Fibroblast of skin of scalp (primary cell): ENCODE data around the gene PMIS2.

Experiments
- DNase-seq: peaks from one replicate; pipeline ENCODE4 v3.0.0-alpha.2; 2013

Gene PMIS2

DNA sequence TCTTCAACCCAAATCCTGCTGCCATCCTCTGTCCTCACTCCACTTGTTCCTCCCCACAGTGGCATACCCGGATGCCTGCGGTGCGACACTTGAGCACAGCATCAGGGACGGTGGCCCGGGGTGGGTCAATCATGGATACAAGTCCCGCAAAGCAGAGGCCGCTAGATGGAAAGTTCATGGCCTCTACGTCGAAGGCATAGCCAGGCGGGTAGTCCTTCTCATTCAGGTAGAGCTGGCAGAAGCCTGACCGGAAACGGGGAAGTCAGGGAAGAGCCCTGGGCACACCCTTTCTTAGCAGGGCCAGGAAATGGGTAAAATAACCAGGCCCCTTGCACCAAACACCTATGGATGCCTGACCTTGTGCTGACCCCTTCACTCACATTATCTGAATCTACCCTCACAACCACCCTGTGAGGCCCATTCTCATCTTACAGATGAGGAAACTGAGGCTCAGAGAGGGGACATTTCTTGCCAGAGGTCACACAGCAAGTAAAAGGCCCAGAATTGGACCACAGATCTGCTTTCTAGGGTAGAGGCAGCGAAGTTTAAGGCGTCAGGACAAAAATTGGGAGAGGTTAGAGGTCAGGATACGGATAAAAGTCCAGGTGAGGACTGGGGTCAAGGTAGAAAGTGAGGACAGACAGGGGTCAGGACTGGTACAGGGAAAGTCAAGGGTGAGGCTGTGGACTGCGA, 29.0 kb upstream of the PMIS2 start:
- no peak for DNase-seq

DNA sequence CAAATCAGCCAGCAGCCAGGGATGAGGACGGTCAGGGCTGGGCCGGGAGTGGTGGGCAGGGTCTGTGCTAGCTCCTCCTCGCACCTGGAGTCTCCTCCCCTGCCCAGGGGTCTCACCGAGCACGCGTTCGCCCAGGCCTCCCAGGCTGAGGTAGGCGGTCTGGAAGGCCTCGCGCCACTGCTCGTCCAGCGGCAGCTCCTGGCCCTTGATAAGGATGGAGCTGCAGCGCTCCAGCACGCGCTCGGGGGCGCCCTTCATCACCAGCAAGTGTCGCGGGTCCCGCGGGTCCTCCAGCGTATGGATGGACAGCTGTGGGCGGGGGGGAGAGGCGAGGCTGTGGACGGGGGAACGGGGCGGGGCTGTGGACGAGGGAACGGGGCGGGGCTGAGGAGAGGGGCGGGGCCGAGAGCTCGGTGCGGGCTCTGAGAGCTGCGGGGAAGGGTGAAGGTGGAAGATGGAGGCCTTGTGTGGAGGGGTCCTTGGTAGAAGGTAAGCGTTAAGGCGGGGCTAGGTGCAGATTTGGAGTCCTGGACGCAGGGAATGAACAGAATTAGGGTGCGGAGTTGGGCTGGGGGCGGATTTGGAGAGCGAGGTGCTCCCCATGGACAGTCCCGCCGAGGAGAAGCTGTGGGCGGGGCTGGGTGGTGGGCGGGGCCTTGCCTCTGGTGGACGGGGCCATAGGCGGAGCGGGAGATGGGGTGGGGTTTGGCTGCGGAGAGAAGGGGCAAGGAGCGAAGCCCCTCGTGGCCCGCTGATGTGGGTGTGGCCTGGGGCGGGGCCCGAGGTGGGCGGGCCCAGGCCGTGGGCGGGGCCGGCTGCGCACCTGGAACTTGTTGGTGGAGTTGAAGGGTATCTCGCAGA, 28.2 kb upstream of the PMIS2 start:
- DNase-seq: peak; percentile 58

DNA sequence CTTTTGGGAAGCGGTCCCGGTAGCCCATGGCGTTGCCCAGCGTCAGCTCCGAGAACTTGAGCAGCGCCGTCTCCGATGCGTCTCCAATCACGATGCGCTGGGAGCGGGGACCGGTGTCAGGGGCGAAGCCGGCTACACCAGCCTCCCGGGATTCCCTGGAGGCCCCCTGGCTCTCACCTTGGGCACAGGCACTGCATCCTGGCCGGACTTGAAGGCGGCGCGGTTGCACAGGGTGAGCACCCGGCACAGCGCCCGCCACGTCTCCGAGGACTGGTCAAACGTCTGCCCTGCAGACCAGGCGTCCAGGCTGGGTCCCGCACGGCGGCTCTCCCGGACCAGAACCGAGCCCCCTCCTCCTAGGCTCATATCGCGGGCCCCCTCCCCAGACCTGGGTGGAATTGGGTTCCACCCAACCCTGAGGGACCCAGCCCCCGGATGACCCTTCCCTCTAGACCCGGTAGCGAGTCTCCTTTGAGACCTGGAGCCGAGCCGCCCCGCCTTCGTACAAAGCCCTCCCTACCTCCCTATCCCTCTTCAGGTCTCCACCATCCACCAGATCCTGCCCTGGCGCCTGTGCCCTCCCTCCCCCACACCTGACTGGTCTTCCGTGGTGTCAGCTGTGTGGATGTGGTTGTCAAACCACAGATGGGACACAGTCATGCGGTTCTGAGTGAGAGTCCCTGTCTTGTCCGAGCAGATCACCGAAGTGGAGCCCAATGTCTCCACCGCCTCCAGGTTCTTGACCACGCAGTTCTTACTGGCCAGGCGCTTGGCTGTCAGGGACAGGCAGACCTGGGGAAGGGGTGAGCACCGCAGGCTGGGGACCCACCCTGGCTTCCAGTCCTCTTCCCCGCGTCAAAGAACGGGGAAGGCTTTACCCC, 27.3 kb upstream of the PMIS2 start:
- DNase-seq: no peak

DNA sequence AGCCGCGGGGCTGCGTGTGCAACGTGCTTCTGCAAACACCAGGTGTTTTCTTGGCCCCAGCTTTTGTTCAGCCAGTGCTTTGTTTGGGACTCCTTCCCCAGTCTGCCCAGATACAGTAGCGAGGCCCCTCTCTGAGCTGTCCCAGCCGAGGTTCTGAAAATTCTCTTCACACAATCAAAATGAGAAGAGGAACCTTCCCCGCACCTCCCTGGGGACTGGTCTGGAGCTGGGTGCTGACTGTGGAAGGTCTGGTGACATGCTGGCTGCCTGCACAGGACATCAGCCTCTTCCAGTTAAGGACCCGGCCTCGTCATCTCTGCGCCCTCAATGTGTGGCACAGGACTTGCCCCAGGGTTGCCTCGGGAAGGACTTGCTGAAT, 26.7 kb upstream of the PMIS2 start:
- no peak for DNase-seq

DNA sequence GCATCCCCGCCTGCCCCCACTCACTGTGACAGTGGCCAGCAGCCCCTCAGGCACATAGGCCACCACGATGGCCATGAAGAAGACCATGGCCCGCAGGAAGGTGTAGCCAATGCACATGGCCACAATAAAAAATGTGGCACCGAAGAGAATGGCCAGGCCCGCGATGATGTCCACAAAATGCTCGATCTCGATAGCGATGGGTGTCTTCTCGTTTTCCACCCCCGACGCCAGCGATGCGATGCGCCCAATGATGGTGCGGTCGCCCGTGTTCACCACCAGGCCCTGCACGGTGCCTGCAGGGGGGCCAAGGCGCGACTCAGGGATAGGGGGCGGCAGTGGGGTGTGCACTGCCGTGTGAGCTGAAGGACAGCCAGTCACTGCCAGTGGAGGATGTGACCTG, 26.2 kb upstream of the PMIS2 start:
- no peak for DNase-seq

DNA sequence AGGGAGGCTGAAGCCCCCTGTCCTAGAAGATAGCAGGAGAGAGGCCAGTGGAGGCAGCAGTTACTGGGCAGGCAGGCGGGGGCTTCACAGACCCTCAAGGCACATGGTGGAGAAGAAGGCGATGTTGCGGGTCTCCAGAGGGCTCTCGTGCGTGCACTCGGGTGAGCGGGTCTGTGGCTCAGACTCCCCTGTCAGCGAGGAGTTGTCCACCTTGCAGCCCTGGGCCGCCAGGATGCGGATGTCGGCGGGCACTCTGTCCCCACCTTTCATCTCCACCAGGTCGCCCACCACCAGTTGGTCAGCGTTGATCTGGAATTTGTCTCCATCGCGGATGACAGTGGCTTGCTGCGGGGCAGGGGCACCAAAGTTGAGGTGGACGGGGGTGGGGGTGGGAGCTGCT, 25.7 kb upstream of the PMIS2 start:
- DNase-seq: no peak

DNA sequence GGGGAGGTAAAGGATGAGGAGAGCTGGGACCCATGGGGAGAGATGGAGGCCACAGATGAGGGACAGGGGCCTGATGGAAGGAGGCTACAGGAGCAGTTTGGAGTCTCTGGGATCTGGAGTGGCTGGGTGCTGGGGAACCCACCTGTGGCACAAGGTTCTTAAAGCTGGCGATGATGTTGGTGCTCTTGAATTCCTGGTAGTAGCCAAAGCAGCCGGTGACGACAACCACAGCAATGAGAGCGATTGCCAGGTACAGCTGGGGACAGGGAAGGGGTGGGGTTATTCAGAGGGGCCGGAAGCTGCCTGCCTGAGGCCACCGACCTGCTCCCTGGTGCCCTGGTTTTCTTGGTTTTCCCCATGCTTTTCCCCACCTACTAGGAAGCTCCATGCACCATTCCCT, 25.3 kb upstream of the PMIS2 start:
- DNase-seq: no peak

DNA sequence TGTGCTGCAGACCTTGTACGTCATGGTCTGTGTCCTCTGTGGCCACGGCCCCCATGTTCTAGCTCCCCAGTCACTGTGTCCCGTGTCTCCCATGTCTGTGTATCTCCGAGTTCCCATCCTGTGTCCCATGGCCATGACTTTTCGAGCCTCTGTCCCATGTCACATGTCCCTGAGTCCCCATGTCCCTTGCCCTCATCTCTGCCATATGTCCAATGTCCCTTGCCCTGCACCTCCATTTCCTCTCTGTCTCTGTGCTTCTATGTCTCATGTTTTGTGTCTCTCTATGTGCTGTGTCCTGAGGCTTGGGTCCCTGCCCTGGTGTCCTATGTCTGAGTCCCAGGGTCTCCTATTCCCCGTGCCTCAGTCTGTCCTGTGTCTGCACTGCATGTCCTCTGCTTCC, 24.5 kb upstream of the PMIS2 start:
- no peak for DNase-seq

DNA sequence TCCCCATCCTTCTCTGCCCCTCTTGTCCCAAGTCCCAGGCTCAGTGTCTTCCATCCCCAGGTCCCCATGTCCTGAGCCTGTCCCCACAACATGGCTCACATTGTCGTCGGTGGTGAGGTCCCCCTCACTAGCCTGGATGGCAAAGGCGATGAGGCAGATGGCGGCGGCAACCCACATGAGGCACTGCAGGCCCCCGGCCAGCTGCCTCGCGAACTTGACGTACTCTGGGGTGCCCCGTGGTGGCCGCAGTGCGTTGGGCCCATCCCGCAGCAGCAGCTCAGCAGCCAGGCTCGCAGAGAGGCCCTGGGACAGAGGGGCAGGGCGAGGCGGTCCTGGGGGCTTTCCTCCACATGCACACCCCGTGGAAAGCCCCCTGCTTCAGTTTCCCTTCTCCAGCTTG, 23.6 kb upstream of the PMIS2 start:
- no peak for DNase-seq

DNA sequence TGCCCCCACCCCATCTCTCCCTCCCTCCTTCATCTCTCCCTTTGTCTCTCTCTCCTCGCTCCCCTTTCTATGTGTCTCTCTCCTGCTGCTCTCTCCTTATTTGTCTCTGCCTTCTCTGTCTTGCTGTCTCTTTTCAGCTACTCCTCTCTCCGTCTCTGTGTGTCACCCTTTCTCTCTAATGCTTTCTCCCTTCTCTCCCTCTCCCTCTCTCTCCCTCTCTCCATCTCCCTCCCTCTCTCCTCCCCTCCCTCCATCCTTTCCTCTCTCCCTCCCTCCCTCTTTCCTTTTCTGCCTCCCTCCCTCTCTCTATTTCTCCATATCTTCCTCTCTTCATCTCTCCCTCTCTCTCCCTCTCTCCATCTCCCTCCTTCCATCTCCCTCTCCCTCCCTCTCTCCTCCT, 23.2 kb upstream of the PMIS2 start:
- DNase-seq: no peak

DNA sequence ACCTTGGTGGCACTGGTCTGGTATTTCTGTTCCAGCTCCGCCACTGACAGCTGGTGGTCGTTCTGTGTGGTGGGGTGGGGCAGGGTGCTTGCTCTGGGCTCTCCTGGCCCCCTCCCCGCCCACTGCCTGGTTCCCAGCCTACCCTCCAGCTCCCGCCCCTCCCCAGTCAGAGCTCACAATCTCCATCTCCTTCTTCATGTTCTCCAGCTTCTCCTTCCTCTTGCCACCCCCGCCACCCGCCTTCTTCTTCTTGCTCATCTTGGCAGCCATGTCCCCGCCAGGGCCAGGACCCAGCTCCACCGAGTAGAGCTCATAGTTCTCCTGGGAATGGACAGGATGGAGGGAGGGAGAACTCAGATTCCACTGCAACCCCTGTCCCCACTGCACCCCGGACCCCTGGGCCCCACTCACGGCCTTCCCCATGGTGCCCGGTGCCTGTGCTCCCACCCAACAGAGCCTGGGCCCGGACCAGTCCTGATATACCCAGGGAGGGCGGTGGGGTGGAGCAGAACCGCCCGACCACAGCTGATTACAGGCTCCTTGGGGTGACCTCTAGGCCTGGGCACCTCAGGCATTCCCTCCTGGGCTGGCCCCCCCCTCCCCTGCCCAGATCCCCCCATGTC, 22.7 kb upstream of the PMIS2 start, which contains the start of gene ATP4A:
Gene ATP4A (minus strand): TSS at position 452 of the 623 bp plus-strand sequence. CDS start 29 bp downstream, at position 423.
- DNase-seq: no peak

DNA sequence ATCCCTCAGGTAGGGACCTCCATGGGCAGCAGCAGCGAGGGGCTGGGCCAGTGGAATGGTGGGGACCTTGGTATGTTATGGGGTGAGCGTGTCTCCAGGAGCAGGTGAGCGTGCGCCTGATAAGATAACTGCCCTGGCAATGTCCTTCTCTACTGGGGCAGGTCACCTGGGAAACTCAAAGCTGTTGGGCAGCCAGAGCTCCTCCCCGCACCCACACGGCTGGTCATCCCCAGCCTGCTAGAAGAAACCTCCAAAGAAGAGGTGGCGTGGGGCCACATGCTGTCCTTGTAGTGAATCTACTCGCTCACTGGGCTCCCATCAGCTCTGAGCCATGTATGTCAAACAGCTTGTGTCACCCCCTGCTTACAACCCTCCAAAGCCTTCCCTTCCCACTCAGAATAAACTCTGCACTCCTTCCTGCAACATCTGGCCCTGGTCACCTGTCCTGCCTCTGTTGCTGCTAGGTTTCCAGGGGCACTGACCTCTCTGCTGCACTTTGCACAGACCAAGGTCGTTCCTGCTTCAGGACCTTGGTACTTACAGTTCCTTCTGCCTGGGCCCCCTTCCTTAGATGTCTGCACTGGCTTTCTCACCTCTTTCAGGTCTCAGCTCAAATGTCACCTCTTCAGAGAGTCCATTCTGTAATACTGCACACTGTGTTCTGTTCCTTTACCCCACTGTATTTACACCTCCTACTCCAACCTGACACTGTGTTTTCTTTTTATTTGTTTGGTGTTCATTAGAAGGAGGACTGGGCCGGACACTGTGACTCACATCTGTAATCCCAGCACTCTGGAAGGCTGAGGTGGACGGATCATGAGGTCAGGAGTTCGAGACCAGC, 20.7 kb upstream of the PMIS2 start:
- DNase-seq: no peak

DNA sequence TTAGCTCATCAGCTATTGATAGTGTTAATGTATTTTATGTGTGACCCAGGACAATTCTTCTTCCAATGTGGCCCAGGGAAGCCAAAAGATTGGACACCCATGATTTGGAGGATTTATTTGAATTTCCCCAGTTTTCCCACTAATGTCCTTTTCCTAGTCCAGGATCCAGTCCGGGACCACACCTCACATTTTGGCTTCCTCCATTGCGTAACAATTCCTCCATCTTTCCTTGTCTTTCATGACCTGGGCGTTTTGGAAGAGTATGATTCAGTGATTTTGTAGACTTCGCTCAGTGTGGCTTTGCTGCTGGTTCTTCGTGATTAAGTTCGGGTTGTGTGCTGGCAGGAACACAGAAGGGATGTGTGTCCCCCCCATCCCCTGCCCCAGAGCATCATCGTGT, 19.2 kb upstream of the PMIS2 start:
- DNase-seq: no peak

DNA sequence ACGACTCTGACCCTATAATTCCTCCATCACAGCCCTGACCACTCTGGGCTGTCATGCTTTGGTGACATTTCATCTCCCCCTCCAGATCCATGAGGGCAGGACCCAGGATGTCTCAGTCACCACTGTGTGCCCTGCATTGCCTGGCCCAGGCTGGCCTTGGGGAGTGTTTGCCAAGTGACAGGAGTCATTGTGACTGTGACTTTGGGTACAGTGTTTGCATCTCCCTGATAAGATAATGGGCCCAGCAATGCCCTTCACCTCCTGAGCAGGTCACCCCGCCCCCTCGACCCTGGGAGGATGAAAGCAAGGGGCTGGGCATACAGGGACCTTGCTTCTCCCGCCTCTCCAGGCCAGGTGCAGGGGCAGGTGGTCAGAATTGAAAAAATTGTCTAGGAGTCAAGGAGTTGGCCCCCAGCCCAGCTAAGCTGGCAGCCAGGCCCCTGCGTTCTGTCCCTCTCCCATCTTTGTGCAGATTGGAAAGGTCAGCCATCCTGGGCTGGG, 16.6 kb upstream of the PMIS2 start:
- DNase-seq: no peak

DNA sequence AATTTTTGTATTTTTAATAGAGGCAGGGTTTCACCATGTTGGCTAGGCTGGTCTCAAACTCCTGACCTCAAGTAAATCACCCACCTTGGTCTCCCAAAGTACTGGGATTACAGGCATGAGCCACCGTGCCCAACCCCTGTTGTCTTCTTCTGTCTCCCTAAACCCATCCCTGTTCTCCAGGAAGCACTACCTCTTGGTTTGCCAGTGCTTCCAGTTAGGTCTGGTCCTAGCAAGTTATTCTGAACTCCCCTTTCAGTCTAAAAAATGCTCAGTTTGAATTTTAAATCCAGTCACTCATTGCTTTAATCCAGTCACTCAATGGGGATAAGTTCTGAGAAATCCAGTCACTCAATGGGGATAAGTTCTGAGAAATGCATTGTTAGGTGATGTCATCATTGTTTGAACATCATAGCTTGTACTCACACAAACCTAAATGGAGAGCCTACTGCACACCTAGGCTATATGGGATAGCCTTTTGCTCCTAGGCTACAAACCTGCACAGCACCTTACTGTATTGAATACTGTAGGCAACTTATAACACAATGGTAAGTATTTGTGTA, 14.5 kb upstream of the PMIS2 start:
- DNase-seq: no peak

DNA sequence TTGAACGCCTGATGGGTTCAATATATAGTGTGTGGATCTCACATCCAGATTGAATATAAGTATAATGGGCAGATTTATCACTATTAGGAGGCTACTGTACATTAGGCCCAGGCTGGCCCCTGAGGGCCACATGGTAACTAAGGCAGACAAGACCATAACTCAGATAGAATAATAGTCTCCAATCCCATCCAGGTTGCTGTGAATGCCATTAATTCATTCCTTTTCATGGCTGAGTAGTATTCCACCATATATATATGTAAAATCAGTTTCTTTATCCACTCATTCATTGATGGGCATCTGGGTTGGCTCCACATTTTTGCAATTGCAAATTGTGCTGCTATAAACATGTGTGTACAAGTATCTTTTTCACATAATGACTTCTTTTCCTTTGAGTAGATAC, 8.1 kb upstream of the PMIS2 start:
- DNase-seq: no peak

DNA sequence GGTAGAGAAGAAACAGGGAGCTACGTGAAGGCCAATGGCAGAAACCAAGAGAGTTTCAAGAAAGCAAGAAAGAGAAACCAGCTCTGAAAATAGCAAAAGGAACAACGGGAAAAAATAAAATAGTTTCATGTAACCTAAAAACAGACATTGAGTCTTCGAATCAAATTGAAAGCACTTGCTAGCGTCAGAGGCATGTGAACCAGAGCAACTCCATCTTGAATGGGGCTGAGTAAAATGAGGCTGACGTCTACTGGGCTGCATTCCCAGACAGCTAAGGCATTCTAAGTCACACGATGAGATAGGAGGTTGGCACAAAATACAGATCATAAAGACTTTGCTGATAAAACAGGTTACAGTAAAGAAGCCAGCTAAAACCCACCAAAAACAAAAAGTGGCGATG, 7.3 kb upstream of the PMIS2 start:
- no peak for DNase-seq

DNA sequence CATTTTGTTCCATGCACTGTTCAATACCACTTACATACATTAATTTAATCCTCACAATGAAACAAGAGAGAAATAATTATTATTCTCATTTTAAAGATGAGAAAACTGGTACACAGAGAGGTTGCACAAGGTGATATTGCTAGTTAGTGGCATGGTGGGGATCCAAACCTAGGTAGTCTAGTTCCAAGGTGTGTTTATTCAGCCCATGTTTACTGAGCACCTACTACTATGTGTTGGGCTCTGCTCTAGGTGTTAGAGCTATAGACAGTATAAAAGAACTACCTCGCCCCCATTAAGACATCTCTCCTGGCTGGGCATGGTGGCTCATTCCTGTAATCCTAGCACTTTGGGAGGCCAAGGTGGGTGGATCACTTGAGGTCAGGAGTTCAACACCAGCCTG, 3.2 kb upstream of the PMIS2 start:
- no peak for DNase-seq

DNA sequence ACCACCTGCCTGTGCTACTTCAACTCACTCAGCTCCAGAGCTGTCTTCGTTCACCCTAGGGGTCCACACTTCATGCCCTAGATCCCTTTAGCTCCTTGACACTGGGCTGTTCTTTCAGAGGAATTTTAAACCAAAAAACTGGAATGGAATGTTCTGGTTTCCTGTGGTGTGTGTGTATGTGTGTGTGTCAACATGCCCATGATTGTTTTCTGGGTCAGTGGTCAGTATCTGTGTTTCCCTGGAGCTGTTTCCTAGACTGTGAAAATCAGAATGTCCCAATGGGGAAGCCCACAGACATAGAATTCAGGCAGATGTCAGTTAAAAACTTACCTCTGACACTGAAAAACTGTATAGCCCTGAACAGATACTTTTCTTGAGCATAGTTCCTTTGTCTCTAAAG, 1.3 kb downstream of the PMIS2 start:
- DNase-seq: no peak

DNA sequence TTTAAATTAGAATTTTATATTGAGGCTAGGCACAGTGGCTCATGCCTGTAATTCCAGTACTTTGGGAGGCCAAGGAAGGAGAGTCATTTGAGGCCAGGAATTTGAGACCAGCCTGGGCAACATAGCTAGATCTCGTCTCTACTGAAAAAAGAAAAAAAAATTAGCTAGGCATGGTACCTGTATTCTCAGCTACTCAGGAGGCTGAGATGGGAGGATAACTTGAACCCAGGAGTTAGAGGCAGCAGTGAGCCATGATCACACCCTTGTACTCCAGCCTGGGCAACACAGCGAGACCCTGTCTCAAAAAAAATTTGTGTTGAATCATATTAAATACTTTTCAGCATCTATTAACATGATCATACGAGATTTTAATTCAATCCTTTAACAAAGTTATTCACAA, 4.9 kb downstream of the PMIS2 start:
- no peak for DNase-seq

DNA sequence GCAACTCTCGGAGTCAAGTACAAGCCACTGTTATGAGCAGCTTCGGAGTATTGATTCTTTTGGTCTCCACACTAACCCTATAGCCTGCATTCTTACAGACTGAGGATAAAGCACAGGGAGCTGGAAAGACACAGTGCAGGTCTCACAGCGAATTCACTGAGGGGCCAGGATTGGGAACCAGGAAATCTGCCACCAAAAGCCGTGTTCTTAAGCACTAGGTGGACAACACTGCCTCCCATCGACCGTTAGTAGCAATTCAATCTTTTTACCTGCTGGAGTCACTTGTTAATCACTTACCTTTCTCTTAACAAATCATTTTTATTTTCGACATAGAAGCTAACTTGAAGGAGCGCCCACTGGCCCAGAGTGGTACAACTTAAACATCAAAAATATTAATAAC, 6.3 kb downstream of the PMIS2 start:
- no peak for DNase-seq
